ENCODE measurements around the gene STK39. TPM values are rescaled to one million over a fixed set of nuclear protein-coding genes. Genes with fewer than 3 reads are reported as not detected.

The STK39 gene
- total RNA-seq, 1 donor from 2014 or later: 23.4 TPM

DNA sequence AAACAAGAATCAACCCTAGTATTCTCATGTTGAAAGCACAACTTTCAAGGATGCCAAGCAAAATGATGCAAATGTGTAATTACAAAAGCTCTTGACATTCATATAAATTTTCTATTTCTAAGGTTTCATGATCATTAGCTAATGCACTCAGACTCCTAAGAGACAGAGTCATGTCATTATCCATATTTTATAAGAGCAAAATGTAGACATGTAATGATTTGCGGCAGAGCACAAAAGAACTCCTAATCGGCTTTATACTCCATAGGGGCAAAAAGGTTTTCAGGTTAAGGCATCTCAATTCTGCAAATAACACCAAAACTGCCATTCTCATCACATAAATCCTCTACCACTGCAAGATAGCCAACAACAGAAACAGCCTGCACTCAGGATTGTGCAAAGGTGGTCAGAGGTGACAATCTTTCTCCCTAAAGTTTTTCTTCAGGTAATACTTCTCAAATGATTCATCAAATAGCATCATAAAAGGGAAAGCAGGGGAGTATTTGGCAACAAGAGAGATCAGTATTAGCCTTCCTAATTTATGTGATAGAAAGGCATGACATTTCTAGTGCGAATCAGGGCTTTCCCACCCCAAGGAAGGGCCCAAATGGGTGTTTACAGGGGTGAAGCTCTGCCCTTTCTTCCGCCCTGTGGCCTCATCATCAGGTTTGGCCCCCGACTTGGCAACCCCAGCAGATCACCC is 64.7 kb downstream of the STK39 start:
- no peak for DNase-seq

GRCh38 chr2:168181825-168182224 is 65.6 kb downstream of the STK39 start:
- no peak for DNase-seq

DNA sequence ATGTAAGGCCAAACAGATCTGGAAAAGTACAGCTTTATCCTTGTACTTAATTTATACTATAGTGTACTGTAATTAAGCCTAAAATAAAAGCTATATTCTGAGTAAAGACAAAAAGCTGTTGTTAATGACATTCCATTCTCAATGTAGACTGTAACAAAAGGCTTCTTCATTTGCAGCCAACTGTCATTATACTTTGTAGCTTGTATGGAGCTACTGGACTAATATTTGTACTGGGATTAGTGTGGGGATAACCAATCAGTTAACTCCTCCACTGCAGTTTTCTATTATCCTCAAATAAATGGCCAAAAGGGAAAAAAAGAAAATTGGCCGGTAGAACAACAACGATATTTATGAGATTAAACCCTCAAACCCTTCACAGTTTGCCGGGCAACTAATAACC is 66.5 kb downstream of the STK39 start:
- no peak for DNase-seq

DNA sequence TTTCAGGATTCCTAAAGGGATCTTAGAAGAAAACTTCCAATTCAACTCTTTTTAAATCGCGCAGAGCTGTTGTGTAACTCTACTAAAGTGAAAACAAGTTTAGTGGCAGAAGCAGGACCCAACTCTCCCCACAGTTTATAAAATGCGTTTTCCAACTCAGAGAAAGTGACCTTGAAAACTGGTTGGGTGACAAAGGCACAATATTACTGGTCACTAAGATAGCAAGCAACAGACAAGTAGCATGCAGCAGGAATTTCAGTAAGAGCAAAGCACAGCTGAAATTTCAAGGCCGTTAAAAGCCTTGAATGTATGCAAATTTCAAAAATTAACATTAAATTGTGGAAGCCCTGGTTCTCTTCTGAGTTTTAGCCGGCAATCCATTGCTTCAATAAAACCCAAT is 66.9 kb downstream of the STK39 start:
- no peak for DNase-seq

DNA sequence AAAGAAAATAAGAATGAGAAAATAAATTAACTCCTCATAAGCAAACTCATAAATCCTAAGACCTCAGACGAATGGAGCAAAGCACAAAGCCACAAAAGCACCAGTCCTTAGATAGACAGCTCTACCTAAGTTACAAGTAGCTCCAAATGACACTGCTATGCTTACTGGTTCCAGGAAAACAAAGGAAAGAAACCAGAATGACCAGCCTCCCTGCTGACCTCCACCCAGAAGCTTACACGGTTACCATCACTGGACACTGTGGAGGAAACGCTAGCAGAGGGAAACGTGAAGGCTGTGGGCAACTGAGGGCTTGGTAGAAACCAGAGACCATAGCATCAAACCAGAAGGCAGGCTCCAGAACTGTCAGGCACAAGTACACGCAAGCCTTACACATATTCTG is 67.8 kb downstream of the STK39 start:
- no peak for DNase-seq

GRCh38 chr2:168178520-168179324 is 68.7 kb downstream of the STK39 start:
- no peak for DNase-seq

GRCh38 chr2:168176402-168176801 is 71.0 kb downstream of the STK39 start:
- no peak for DNase-seq

GRCh38 chr2:168175469-168175868 is 71.9 kb downstream of the STK39 start:
- no peak for DNase-seq

- no peak for DNase-seq
These were observed 72.6 kb downstream of the STK39 start for GRCh38 chr2:168174756-168175155.

- DNase-seq: no peak
These were observed 75.3 kb downstream of the STK39 start for GRCh38 chr2:168172071-168172470.

GRCh38 chr2:168171059-168171762 is 76.2 kb downstream of the STK39 start:
- no peak for DNase-seq

DNA sequence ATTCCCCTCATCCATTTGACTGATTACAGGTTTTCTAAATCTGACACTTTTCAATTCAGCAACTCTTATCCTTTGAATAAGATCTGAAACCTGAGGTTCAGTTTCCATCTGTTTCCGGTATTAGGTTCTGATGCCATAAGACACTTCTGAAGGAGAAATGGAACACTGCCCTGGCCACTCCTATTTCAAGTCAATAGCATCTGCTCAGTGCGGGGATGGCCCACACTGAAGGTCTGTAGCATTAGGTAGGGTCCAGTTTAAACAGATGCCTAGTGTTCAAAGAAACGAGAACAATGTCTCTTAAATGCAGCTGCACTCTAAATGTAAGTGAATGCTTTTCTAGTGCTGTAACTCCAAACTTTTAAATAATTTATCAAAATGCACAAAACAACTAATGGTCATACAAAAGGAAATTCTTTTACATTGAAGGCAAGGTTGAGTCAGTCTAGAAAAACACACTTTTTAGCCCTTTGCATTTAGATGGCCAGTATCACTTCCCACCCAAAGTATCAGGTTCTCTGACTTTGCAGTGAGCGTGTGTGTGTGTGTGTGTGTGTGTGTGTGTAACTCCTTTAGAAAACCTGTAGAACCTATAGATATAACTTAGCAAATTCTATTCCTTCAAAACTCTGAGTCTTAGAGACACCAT is 78.2 kb downstream of the STK39 start:
- DNase-seq: no peak

DNA sequence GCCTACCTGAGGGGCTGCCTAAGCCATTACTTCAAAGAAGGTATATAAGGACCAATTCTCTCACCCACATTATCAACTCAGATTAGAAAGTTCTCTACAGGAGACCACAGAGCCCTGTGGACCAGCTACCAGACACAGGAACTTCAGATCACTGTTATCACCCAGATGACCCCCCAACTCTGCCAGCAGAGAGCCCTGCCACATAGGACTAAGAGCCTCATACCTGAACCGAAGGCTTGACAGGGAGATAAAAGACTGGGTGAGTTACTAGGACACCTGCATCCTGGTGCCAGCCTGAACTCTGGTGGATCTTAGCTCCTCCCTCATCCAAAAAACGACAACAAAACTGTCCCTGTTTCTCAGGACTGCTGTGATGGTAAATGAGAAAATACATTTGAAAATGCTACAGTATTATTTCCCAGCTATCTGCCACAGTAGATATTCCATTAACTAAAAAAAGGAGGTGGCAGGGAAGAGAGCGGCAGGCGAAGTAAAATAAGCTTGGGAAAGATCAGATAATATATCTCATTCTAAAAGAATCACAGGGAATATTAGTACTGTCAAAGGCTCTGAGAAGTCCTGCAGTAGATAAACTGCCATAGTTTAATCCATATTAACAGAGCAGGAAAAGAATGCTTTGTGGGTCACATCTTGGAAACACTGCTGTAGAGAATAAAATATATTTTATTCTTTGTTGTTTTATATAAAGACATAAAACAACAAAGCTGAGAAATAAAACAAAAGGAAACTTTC is 79.7 kb downstream of the STK39 start:
- no peak for DNase-seq

DNA sequence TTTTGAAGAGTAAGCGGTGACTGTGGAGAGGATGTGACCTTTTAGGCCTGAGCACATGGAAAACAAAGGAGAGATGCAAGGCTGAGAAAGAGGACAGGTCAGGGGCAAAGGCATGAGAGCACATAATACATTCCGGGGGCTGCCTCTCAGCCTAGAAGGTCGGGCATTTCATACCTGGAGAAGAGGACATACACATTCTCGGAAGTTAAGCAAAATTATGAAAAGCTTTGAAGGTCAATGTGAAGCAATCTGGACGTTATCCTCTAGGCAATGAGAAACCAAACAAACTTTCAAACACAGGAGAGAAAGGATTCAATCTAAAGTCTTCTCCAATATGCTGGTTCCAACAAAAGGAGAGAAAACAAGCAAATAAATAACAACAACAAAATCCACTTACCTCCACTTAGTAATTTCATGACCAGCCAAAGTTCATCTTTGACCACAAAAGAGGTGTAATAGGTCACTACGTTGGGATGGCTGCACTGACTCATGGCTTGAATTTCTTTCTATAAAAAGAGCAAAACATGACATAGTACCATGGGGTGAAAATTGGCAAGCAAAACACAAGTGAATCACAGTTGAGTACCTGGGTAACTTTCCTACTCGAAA is 80.4 kb downstream of the STK39 start:
- no peak for DNase-seq

DNA sequence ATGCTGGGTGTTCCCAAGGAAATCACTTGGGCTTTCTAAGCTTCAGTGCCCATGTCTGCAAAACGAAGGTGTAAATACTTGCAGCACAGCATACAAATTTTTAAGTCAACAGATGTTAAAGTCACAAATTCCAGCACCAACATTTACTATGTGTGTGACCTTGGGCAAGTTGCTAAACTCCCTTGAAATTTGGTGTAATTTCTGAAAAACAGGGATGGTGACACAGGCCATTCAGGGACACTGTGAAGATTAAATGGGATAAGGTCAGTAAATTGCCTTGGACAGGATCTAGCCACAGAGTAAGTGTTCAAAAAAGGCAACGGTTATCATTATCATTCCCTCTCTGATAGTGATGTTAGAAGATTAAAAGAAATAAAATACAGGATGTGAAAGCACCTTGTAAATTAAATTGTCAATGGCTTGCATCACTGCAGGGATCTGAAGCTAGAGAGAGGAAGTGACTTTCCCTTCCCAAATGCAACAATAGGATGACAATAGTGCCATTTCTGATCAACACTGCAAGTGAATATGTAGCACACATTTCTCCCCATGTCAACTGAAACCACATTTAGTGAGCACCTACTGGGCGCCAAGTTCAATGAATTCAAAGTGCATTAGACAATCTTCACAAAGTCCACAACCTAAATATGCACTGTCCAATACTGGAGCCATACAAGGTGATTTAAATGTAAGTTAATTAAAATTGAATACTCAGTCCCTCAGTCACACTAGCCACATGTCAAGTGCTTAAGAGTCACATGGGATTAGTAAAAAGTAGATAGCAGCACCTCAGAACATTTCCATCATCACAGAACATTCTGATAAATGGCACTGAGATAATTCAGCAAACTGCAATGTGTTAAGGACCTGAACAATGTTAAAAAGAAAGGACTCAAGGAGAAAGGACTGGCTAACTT is 81.2 kb downstream of the STK39 start:
- DNase-seq: no peak

GRCh38 chr2:168165397-168165796 is 82.0 kb downstream of the STK39 start:
- DNase-seq: peak; percentile 52

DNA sequence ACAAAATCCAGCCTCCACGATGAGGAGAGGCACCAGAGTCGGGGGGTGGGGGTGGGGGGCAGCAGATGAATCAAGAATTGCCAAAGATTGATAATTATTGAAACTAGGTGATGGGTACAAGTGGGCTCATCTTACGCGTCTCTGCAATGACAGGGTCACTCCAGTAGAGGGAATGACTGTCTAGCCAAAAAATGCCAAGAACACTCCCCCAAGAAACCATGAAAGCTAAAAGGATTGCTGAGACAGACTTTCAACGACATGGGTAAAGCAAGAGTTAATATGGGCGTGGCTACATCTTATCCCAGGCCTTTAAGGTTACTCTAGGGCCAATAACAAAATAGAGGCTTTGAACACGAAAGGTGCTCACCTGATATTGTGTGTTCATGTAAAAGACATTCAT is 86.5 kb downstream of the STK39 start:
- no peak for DNase-seq

GRCh38 chr2:168159754-168160585 is 87.4 kb downstream of the STK39 start:
- DNase-seq: no peak

DNA sequence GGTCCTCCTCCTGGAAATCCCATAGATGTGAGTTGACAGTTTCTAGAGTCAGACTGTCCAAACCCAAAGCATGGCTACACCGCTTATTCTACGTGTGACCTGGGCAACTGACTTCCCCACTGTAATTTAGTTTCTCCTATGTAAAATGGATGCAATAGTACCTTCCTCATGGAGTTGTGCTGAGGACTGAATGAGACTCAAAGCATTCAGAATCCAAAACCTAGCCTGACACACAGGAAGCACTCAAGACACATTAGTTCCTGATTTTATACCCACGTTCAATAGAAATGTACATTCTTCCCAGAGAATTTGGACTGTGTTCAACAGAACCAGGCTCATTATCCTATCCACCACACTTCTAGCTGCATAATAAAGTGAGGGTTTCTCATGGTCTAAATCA is 88.8 kb downstream of the STK39 start:
- no peak for DNase-seq

Data from skin of body (tissue), 2 donors.